Subcutaneous adipose tissue (tissue), 4 donors: Measurements from ENCODE around the gene ZDHHC1. TPM values are rescaled to one million over a fixed set of nuclear protein-coding genes. Genes with fewer than 3 reads are reported as not detected.

ENCODE experiments used
- CTCF ChIP-seq: fragments of 450-650 bp; IDR thresholded peaks from one replicate; pipeline ENCODE4 v1.5.1; 2016; ENCODE audit warnings: low read depth, mild to moderate bottlenecking, control low read depth, antibody characterized with exemption, moderate library complexity
- total RNA-seq, 4 donors: library from RNA; depleted of rRNA; stranded (reverse); fragments of >200 nt; gene quantifications; one replicate each; pipeline ENCODE4 v1.1.0, GENCODE V29; 2016

The ZDHHC1 gene
- total RNA-seq, 4 donors from 2014 or later, result 8.6 to 13.0 (median 11.4) TPM

GRCh38 chr16:67446968-67447507 lies 30.8 kb upstream of the ZDHHC1 start:
- TF ChIP-seq CTCF, result no peak

- no peak for TF ChIP-seq CTCF
Measured at GRCh38 chr16:67445913-67446907, 29.9 kb upstream of the ZDHHC1 start.

GRCh38 chr16:67445441-67445912 lies 29.2 kb upstream of the ZDHHC1 start:
- no peak for TF ChIP-seq CTCF

- TF ChIP-seq CTCF, result no peak
Measured at GRCh38 chr16:67445126-67445426, 28.8 kb upstream of the ZDHHC1 start.

GRCh38 chr16:67444259-67445125 lies 28.2 kb upstream of the ZDHHC1 start:
- no peak for TF ChIP-seq CTCF

- TF ChIP-seq CTCF, result no peak
Measured at GRCh38 chr16:67443265-67443664, 27.0 kb upstream of the ZDHHC1 start.
